Vagina (tissue), 2 donors: ENCODE data around the gene VSIG8. TPM values are rescaled to one million over a fixed set of nuclear protein-coding genes. Genes with fewer than 3 reads are reported as not detected.

ENCODE experiments used
- DNase-seq, 2 donors: peaks; one replicate each; pipeline ENCODE4 v3.0.0-alpha.2; 2017; ENCODE audit errors: extremely low spot score in 2 of 2
- H3K27ac ChIP-seq: fragments of 200-600 bp; sonication (generic); one replicate; pipeline ENCODE4 v1.5.1; 2019
- H3K27me3 ChIP-seq: fragments of 200-600 bp; sonication (generic); one replicate; pipeline ENCODE4 v1.5.1; 2019
- H3K36me3 ChIP-seq, 2 donors: fragments of 200-600 bp; sonication (generic); one replicate each; pipeline ENCODE4 v1.5.1; 2017 to 2019
- H3K4me1 ChIP-seq: fragments of 200-600 bp; sonication (generic); one replicate; pipeline ENCODE4 v1.5.1; 2019
- H3K4me3 ChIP-seq, 2 donors: fragments of 200-600 bp; sonication (generic); 1 replicate in 1 of 2; 2 replicates in 1 of 2; pipeline ENCODE4 v1.5.1; 2016 to 2019
- H3K9me3 ChIP-seq: fragments of 200-600 bp; sonication (generic); one replicate; pipeline ENCODE4 v1.5.1; 2019
- CTCF ChIP-seq, 3 experiments: fragments of 450-650 bp in 2 of 3; fragments of 200-600 bp in 1 of 3; sonication (generic) in 1 of 3; IDR thresholded peaks; one replicate each; pipeline ENCODE4 v1.5.1; 2017 to 2019; ENCODE audit warnings: antibody characterized with exemption in 3 of 3, mild to moderate bottlenecking in 2 of 3, moderate library complexity in 2 of 3
- POLR2A ChIP-seq, 2 donors: fragments of 450-650 bp; IDR thresholded peaks; one replicate each; pipeline ENCODE4 v1.6.1; 2017; ENCODE audit warnings: antibody characterized with exemption in 2 of 2, mild to moderate bottlenecking in 2 of 2, moderate library complexity in 2 of 2
- POLR2AphosphoS5 ChIP-seq, 2 donors: sonication (generic); formaldehyde crosslinking; IDR thresholded peaks; one replicate each; pipeline ENCODE4 v1.9.0; 2017; ENCODE audit warnings: antibody characterized with exemption in 2 of 2, mild to moderate bottlenecking in 2 of 2, low read depth in 1 of 2; ENCODE audit not compliant: insufficient read depth in 1 of 2
- intact Hi-C: fragments of 100-400 bp; cut with DNase I; formaldehyde crosslinking; loops from one replicate; pipeline ENCODE4 v1.15.1; 2023
- total RNA-seq: library from RNA; depleted of rRNA; stranded (reverse); fragments of >200 nt; gene quantifications from one replicate; pipeline ENCODE4 v1.2.3, GENCODE V29; 2016

Gene VSIG8
- total RNA-seq, 1 donor from 2014 or later = not detected

- no peaks in the 10 kb centered on the region for H3K27me3 ChIP-seq
- intact Hi-C loops = no loop called here
- no peak for TF ChIP-seq CTCF (IDR thresholded peaks at IDR 0.05)
- TF ChIP-seq POLR2A (IDR thresholded peaks at IDR 0.05) = no peak
- TF ChIP-seq POLR2AphosphoS5 (IDR thresholded peaks at IDR 0.05; ENCODE audit: insufficient read depth in 1 of 2, low read depth in 1 of 2) = no peak
- no peak for DNase-seq
- no peak overlapping the region for H3K4me3 ChIP-seq
- no peaks in the 10 kb centered on the region for H3K36me3 ChIP-seq
- peaks cover 46% of the 10 kb centered on the region for H3K4me1 ChIP-seq
- H3K9me3 ChIP-seq = no peaks in the 10 kb centered on the region
- no peak overlapping the region for H3K27ac ChIP-seq
These were observed 3.6 kb upstream of the VSIG8 start for GRCh38 chr1:159866066-159866465.

GRCh38 chr1:159864262-159864661 is 1.8 kb upstream of the VSIG8 start:
- TF ChIP-seq POLR2A (IDR thresholded peaks at IDR 0.05) (no peak), POLR2AphosphoS5 (IDR thresholded peaks at IDR 0.05; ENCODE audit: insufficient read depth in 1 of 2, low read depth in 1 of 2) (no peak), CTCF (IDR thresholded peaks at IDR 0.05) (no peak)
- Histone ChIP-seq H3K4me1 (peaks cover 60% of the 10 kb centered on the region), H3K27me3 (no peaks in the 10 kb centered on the region), H3K4me3 (no peak overlapping the region), H3K9me3 (no peaks in the 10 kb centered on the region), H3K36me3 (no peaks in the 10 kb centered on the region), H3K27ac (no peak overlapping the region)
- DNase-seq = no peak
- intact Hi-C loops = no loop called here

- intact Hi-C loops = no loop called here
- TF ChIP-seq POLR2AphosphoS5 (IDR thresholded peaks at IDR 0.05; ENCODE audit: insufficient read depth in 1 of 2, low read depth in 1 of 2) (no peak), CTCF (IDR thresholded peaks at IDR 0.05) (no peak), POLR2A (IDR thresholded peaks at IDR 0.05) (no peak)
- Histone ChIP-seq H3K9me3 (no peaks in the 10 kb centered on the region), H3K27me3 (no peaks in the 10 kb centered on the region), H3K4me3 (no peak overlapping the region), H3K36me3 (no peaks in the 10 kb centered on the region), H3K4me1 (peaks cover 45% of the 10 kb centered on the region), H3K27ac (no peak overlapping the region)
- DNase-seq = no peak
These were observed 426 bp downstream of the VSIG8 start for GRCh38 chr1:159862031-159862430.

- Histone ChIP-seq H3K4me3 (no peak overlapping the region), H3K36me3 (no peaks in the 10 kb centered on the region), H3K27me3 (no peaks in the 10 kb centered on the region), H3K27ac (peak overlapping the region; percentile 25), H3K9me3 (no peaks in the 10 kb centered on the region), H3K4me1 (peaks cover 41% of the 10 kb centered on the region)
- DNase-seq = no peak
- intact Hi-C loops = no loop called here
- TF ChIP-seq CTCF (IDR thresholded peaks at IDR 0.05) (no peak), POLR2A (IDR thresholded peaks at IDR 0.05) (no peak), POLR2AphosphoS5 (IDR thresholded peaks at IDR 0.05; ENCODE audit: insufficient read depth in 1 of 2, low read depth in 1 of 2) (no peak)
These were observed 1.2 kb downstream of the VSIG8 start for GRCh38 chr1:159861218-159861617.

- Histone ChIP-seq H3K36me3 (no peaks in the 10 kb centered on the region), H3K4me3 (no peak overlapping the region), H3K9me3 (no peaks in the 10 kb centered on the region), H3K4me1 (peaks cover 46% of the 10 kb centered on the region), H3K27ac (peak overlapping the region; percentile 25), H3K27me3 (no peaks in the 10 kb centered on the region)
- intact Hi-C loops = no loop called here
- DNase-seq = no peak
- no peak for TF ChIP-seq CTCF (IDR thresholded peaks at IDR 0.05)
- TF ChIP-seq POLR2A (IDR thresholded peaks at IDR 0.05) = no peak
- TF ChIP-seq POLR2AphosphoS5 (IDR thresholded peaks at IDR 0.05; ENCODE audit: insufficient read depth in 1 of 2, low read depth in 1 of 2) = no peak
These were observed 2.0 kb downstream of the VSIG8 start for GRCh38 chr1:159860456-159860855.
